Measurements from ENCODE around the gene CTCFL.

Gene CTCFL

DNA sequence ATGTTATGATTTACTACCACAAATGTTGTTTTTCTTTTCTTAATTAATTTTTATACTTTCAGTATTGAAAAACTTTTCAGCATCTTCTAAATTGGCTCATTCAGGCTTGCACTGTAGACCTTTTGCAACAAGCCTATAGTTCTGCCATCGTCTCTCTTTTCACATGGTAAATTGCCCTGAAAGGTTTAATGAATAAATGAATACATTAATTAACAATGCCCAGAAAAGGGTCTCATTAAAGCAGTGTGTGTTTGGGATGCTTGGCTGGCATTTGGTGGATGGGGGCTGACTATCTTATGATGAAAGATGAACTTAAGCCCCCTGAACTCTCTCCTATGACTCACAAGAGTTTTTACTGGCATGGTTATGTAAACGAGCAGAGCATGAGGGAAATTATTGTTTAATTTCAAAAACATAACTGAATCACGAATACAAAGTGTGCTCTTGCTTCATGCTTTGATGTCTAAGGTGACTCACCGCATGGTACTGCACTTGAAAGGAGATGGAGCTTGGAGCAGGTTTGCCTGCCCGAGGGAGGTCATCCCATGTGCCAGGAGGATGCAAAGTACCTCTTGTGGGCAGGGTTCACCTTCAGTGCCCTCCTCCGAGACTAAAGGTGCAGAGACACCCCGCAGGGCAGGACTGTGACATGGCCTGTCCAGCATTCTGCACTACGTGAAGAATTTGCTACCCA is 22.2 kb upstream of the CTCFL start:
- no peak for DNase-seq (ENCODE audit: low read depth, low spot score)
- H3K9me3 ChIP-seq (ENCODE audit: control insufficient read depth, insufficient read depth, low read length): no peaks in the 10 kb centered on the region
- H3K27me3 ChIP-seq (ENCODE audit: control insufficient read depth, insufficient read depth, low read length): no peaks in the 10 kb centered on the region
- WGBS (ENCODE audit: insufficient coverage, insufficient read length): no CpG with 5 or more reads among the region's 8 CpGs
- H3K4me3 ChIP-seq (ENCODE audit: low read length): no peak overlapping the region
- H3K27ac ChIP-seq (ENCODE audit: low read length): no peak overlapping the region
- H3K4me1 ChIP-seq (ENCODE audit: control insufficient read depth, insufficient read depth, low read length): 0 out of 2 replicates have a peak, but pooled peaks cover 1% of the 10 kb centered on the region
- no peaks in the 10 kb centered on the region for H3K36me3 ChIP-seq (ENCODE audit: control insufficient read depth, insufficient read depth, low read length)

DNA sequence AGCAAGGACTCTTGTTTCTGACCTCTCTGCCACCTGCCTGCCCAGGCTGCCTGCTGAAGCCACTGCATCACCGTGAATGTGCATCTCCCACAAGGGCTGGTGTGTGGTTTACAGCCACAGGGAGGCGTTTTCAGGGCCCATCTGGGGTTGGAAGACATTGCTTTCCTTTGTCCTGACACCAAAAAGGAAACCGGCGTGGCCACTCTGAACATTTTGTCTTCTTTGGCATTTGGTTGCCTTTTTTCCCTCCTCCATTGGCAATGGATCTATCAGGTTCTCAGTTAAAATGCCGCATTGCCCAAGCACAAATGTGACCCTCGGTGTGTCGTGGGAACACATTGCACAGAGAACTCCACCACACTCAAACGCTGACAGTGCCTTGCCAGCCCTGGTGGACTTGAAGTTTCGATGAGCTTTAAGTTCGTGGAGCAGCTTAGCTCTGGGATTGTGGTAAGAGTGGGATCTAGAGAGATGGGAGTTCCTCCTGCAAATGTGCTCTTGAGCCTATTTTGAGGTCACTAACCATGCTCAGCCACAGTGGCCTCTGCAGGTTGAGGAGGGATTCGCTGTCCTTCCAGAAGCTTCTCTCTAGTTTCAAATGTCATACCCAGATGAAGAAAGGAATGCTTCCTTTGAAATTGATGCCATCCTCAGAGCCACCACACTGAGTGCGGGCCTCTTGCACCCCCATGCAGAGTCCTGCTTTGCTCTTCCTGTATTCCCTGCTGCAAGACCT is 21.2 kb upstream of the CTCFL start:
- Histone ChIP-seq H3K4me1 (ENCODE audit: control insufficient read depth, insufficient read depth, low read length) (0 out of 2 replicates have a peak, but pooled peaks cover 1% of the 10 kb centered on the region), H3K9me3 (ENCODE audit: control insufficient read depth, insufficient read depth, low read length) (no peaks in the 10 kb centered on the region), H3K27me3 (ENCODE audit: control insufficient read depth, insufficient read depth, low read length) (no peaks in the 10 kb centered on the region), H3K27ac (ENCODE audit: low read length) (no peak overlapping the region), H3K4me3 (ENCODE audit: low read length) (no peak overlapping the region), H3K36me3 (ENCODE audit: control insufficient read depth, insufficient read depth, low read length) (no peaks in the 10 kb centered on the region)
- DNase-seq (ENCODE audit: low read depth, low spot score): no peak
- no CpG with 5 or more reads among the region's 12 CpGs for WGBS (ENCODE audit: insufficient coverage, insufficient read length)

DNA sequence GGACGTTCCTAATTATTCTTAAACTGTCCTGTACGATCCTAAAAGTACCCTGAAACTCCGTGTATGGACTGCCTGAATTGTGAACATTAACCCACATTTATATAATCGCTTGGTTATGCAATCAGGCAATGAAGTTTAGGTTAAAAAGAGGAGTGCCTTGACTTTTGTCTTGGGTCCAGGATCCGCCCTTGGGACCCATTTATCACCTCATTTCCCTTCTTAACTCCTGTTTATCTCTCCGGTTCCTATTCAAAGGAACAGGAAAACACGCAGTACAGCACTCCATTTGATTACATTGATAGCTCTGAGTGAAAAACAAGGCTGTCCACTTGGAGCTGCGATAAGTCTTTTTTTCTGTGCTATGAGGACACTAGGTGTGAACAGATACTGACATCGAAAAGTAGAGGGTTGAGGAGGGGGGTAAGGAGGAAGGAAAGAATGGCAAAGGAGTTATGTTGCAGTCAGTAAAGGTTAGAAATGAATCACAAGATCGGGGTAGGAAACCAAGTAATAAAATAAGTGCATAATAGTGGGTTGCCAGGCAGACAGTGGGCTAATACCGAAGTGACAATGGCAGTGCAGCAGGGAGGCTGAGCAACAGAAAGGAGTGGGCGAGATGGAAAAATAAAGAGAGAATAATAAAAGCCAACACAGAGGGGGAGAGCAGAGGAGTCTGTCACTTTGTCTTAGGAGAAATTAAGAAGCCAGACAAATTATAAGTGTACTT is 20.1 kb upstream of the CTCFL start:
- H3K4me3 ChIP-seq (ENCODE audit: low read length): no peak overlapping the region
- no peaks in the 10 kb centered on the region for H3K27me3 ChIP-seq (ENCODE audit: control insufficient read depth, insufficient read depth, low read length)
- no peak overlapping the region for H3K27ac ChIP-seq (ENCODE audit: low read length)
- H3K9me3 ChIP-seq (ENCODE audit: control insufficient read depth, insufficient read depth, low read length): no peaks in the 10 kb centered on the region
- no CpG with 5 or more reads among the region's 12 CpGs for WGBS (ENCODE audit: insufficient coverage, insufficient read length)
- DNase-seq (ENCODE audit: low read depth, low spot score): no peak
- no peaks in the 10 kb centered on the region for H3K36me3 ChIP-seq (ENCODE audit: control insufficient read depth, insufficient read depth, low read length)
- 0 out of 2 replicates have a peak, but pooled peaks cover 1% of the 10 kb centered on the region for H3K4me1 ChIP-seq (ENCODE audit: control insufficient read depth, insufficient read depth, low read length)

DNA sequence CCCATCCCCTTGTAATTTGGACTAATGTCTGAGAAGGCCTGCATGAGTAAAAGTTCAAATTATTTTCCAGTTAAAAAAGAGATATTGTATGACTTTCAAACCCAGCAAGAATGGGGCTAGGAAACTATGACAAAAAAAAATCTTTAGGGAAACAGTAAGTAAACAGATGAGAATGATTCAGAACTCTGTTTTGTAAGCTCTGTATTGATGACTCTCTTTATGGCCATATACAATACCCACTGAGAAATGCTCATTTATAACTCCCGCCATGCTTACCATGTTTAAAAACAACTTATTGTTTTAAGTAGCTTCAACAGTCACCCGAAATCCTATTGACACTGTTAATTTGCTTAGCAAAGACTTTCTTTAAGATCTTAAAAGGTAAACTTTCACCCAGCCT is 18.8 kb upstream of the CTCFL start:
- Histone ChIP-seq H3K27me3 (ENCODE audit: control insufficient read depth, insufficient read depth, low read length) (no peaks in the 10 kb centered on the region), H3K4me1 (ENCODE audit: control insufficient read depth, insufficient read depth, low read length) (0 out of 2 replicates have a peak, but pooled peaks cover 1% of the 10 kb centered on the region), H3K36me3 (ENCODE audit: control insufficient read depth, insufficient read depth, low read length) (no peaks in the 10 kb centered on the region), H3K4me3 (ENCODE audit: low read length) (no peak overlapping the region), H3K27ac (ENCODE audit: low read length) (no peak overlapping the region), H3K9me3 (ENCODE audit: control insufficient read depth, insufficient read depth, low read length) (no peaks in the 10 kb centered on the region)
- DNase-seq (ENCODE audit: low read depth, low spot score): no peak
- WGBS (ENCODE audit: insufficient coverage, insufficient read length): no CpG with 5 or more reads among the region's 2 CpGs

DNA sequence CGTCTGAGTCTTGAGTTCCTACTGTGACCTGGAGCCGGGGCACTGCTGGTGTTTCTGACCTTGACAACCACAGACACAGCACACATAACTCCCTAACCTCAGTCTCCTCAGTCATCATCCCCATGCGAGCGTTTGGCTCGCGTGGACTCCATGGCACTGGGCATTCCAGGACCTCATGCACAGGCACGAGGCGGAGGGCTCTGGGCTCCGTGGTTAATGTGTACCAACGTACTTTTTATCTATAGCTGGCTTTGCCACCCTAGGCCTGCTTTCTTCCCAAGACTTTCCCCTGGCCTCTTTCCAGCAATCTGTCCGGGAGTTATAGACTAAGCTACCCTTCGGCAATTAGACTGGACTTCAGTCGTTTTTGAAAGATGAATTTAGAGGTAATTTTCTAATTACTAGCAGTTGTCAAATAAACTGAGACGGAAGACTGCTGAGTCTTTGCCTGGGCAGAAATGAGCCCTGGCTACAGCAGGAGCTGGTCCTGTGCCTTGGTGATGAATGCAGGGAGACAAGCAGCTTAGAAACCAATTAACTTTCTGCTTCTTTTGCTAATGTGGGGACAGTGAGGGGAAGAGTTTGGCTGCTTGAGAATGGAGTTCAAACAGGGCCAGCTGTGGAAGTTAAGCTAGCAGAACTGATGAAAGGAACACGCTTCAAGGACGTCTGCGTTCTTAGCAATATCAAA is 16.1 kb upstream of the CTCFL start:
- DNase-seq (ENCODE audit: low read depth, low spot score): no peak
- no peaks in the 10 kb centered on the region for H3K27me3 ChIP-seq (ENCODE audit: control insufficient read depth, insufficient read depth, low read length)
- H3K9me3 ChIP-seq (ENCODE audit: control insufficient read depth, insufficient read depth, low read length): peaks cover 2% of the 10 kb centered on the region; the same call in 1 of the 2 replicates
- no CpG with 5 or more reads among the region's 17 CpGs for WGBS (ENCODE audit: insufficient coverage, insufficient read length)
- H3K36me3 ChIP-seq (ENCODE audit: control insufficient read depth, insufficient read depth, low read length): no peaks in the 10 kb centered on the region
- no peak overlapping the region for H3K4me3 ChIP-seq (ENCODE audit: low read length)
- H3K27ac ChIP-seq (ENCODE audit: low read length): no peak overlapping the region
- H3K4me1 ChIP-seq (ENCODE audit: control insufficient read depth, insufficient read depth, low read length): 0 out of 2 replicates have a peak, but pooled peaks cover under 1% of the 10 kb centered on the region

DNA sequence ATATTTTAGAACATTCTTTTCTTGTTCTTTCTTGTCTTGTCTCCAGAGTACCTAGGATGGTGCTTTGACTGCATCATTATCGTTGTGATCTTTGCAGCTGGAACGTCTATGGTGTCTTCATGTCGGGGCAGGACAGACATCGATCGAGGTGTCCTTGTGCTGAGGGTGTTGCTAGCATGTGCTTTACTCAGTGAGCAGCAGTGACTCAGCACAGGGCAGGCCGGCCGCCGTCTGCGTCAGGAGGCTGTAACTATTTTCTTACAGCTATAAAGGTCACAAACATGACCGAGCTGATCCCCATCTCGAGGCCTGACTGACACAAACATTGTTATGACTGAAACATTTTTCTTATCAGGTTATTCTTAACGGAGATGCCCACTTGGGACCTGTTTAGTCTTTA is 14.9 kb upstream of the CTCFL start:
- no peaks in the 10 kb centered on the region for H3K27me3 ChIP-seq (ENCODE audit: control insufficient read depth, insufficient read depth, low read length)
- no peak for DNase-seq (ENCODE audit: low read depth, low spot score)
- no CpG with 5 or more reads among the region's 12 CpGs for WGBS (ENCODE audit: insufficient coverage, insufficient read length)

DNA sequence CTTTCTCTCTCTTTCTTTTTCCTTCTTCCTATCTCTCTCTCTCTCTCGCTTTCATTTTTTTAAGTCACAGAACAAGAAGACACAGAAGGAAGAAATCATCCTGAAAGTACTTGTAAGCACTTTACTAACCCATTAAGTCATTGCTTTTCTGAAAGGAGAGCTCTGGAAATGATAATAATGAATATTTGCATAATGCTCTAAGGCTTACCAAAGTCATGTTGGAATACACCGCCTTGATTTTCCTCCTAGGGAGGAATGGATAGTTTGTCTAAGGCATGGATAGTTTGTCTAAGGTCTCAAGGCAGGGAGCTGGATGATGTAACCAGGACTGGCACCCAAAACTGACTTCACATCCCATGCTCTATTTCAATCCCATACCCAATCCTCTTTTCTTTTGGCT is 12.9 kb upstream of the CTCFL start:
- 100% methylated on average over 1 of the region's 2 CpGs for WGBS (ENCODE audit: insufficient coverage, insufficient read length)
- H3K27me3 ChIP-seq (ENCODE audit: control insufficient read depth, insufficient read depth, low read length): no peaks in the 10 kb centered on the region

More for the DNA sequence above, 14.9 kb upstream of the CTCFL start:
- Histone ChIP-seq H3K27ac (ENCODE audit: low read length) (no peak overlapping the region), H3K9me3 (ENCODE audit: control insufficient read depth, insufficient read depth, low read length) (peaks cover 2% of the 10 kb centered on the region; the same call in 1 of the 2 replicates), H3K36me3 (ENCODE audit: control insufficient read depth, insufficient read depth, low read length) (no peaks in the 10 kb centered on the region), H3K4me1 (ENCODE audit: control insufficient read depth, insufficient read depth, low read length) (no peaks in the 10 kb centered on the region), H3K4me3 (ENCODE audit: low read length) (no peak overlapping the region)

DNA sequence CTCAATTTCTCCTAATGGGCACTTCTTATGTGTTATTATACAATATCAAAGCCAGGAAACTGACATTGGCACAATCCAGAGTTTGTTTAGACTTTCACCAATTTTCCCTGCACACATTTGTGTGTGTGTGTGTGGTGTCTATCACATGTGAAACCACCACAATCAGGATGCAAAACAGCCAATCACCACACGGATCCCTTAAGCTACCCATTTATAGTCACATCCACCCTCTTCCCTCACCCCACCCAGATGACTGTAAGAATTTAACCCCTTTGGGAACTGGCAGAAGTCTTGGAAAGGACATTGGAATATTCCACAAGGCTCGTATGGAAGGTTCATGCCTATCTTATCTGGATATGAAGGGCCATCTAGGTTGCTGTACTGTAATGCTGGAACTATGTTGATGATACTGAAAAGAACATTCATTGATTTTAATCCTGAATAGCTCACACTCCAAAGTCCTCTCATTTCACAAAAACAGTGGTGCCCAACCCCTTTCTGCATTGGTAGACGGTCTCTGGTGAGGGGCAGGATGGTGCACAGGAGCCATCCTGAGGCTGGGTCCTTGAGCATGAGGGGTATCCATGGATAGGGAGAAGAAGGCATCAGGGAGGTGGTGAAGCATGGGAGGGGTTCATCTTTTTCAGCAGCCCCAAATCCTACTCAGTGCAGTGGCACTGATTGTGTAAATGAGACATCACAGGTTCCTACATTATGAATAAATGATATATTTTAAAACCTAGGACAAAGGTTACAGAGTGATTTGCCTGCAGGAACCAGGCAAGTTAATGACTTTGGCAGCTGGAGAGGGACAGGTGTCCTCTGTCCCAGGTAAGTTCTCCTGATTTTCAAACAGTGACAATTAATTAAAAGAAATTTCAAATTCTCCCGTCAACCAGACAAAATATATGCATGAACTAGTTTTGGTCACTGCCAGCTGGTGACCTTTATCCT is 12.1 kb upstream of the CTCFL start:
- Histone ChIP-seq H3K27me3 (ENCODE audit: control insufficient read depth, insufficient read depth, low read length) (no peaks in the 10 kb centered on the region), H3K36me3 (ENCODE audit: control insufficient read depth, insufficient read depth, low read length) (no peaks in the 10 kb centered on the region), H3K4me3 (ENCODE audit: low read length) (no peak overlapping the region), H3K4me1 (ENCODE audit: control insufficient read depth, insufficient read depth, low read length) (no peaks in the 10 kb centered on the region), H3K27ac (ENCODE audit: low read length) (no peak overlapping the region), H3K9me3 (ENCODE audit: control insufficient read depth, insufficient read depth, low read length) (peaks cover 2% of the 10 kb centered on the region; the same call in 1 of the 2 replicates)
- WGBS (ENCODE audit: insufficient coverage, insufficient read length): no CpG with 5 or more reads among the region's 4 CpGs
- DNase-seq (ENCODE audit: low read depth, low spot score): no peak

More for the DNA sequence above, 12.9 kb upstream of the CTCFL start:
- Histone ChIP-seq H3K9me3 (ENCODE audit: control insufficient read depth, insufficient read depth, low read length) (peaks cover 2% of the 10 kb centered on the region; the same call in 1 of the 2 replicates), H3K4me3 (ENCODE audit: low read length) (no peak overlapping the region), H3K27ac (ENCODE audit: low read length) (no peak overlapping the region), H3K36me3 (ENCODE audit: control insufficient read depth, insufficient read depth, low read length) (no peaks in the 10 kb centered on the region), H3K4me1 (ENCODE audit: control insufficient read depth, insufficient read depth, low read length) (no peaks in the 10 kb centered on the region)
- DNase-seq (ENCODE audit: low read depth, low spot score): no peak

DNA sequence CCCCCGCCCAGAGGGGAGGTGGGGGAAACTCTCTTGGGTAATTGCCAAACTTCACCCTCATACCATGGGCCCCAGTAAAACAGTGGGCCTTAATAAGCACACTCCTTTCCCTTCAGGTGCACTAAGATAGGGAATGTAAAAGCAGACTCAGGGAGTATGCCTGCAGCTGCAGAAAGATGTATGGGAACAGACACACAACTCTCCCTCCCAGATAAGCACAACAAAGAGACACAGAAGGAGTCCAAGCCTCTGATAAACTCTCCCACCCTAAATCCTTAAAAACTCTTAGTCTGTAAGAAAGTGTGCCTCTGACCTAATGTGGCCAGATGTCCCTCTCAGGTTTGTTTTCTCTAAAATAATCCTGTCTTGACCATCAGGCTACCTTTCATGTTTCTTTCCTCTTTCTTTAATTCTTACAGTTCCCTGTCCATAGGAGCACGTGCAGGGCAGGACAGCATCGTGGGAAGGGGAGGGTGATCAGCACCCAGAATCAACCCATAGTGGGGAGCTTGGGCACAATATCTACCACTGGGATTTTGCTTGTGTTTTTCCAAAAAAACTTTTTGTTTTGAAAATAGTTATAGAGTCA is 11.3 kb upstream of the CTCFL start:
- peaks cover 2% of the 10 kb centered on the region; the same call in 1 of the 2 replicates for H3K9me3 ChIP-seq (ENCODE audit: control insufficient read depth, insufficient read depth, low read length)
- WGBS (ENCODE audit: insufficient coverage, insufficient read length): no CpG with 5 or more reads among the region's 3 CpGs

More for the DNA sequence above, 11.3 kb upstream of the CTCFL start:
- no peak overlapping the region for H3K4me3 ChIP-seq (ENCODE audit: low read length)
- no peaks in the 10 kb centered on the region for H3K4me1 ChIP-seq (ENCODE audit: control insufficient read depth, insufficient read depth, low read length)
- H3K27me3 ChIP-seq (ENCODE audit: control insufficient read depth, insufficient read depth, low read length): no peaks in the 10 kb centered on the region
- no peak overlapping the region for H3K27ac ChIP-seq (ENCODE audit: low read length)
- no peak for DNase-seq (ENCODE audit: low read depth, low spot score)
- H3K36me3 ChIP-seq (ENCODE audit: control insufficient read depth, insufficient read depth, low read length): no peaks in the 10 kb centered on the region

Measured in iPS DF 6.9 (cell line).